Body of pancreas (tissue), 4 donors: ENCODE results near the gene ADAMTS1.

Source experiments
- CTCF ChIP-seq, 7 experiments: fragments of 450-650 bp in 4 of 7; fragments of 200-600 bp in 3 of 7; sonication (generic) in 3 of 7; IDR thresholded peaks; one replicate each; pipeline ENCODE4 v1.5.1; 2016 to 2019; ENCODE audit warnings: antibody characterized with exemption in 7 of 7
- POLR2A ChIP-seq, 3 donors: fragments of 450-650 bp; IDR thresholded peaks; one replicate each; pipeline ENCODE4 v1.6.1; 2016; ENCODE audit warnings: antibody characterized with exemption in 3 of 3, mild to moderate bottlenecking in 2 of 3

GRCh38 chr21:26800001-26800400 lies 45.2 kb downstream of the ADAMTS1 start:
- TF ChIP-seq CTCF (IDR thresholded peaks at IDR 0.05) (no peak), POLR2A (IDR thresholded peaks at IDR 0.05) (no peak)
